ENCODE measurements around the gene TNP2.

Gene TNP2

DNA sequence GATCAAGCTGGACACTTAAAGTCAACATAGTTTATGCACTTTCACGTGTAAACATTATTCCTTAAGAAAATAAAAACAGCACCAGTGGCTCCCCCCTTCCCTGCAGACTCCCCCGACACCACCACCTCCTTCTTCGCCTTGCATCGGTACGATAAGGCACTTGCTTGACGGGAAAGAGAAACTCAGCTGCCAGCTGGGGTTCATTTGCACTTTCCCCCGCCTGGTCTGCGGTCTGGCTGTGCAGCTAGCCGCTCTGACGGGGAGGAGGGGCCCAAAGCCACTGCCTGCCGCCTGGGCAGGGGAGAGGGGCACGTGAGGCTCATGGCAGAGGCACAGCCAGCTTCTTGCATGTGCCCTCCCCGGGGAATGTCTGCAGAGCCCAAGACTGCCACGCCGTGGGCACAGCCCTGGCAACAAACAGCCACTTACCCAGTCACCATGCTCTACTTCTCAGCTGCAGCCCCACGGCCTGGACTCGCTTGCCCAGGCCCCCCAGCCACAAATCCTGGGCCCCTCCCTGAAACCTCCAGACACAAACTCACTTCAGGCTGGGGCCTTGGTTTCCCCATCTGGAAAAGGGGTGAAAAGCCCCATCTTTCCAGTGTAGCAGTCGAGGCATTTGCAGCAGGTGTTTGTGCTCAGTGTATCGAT, 28.5 kb upstream of the TNP2 start:
- H3K4me3 ChIP-seq (ENCODE audit: low read depth, low read length): no peak overlapping the region
- no peaks in the 10 kb centered on the region for H3K9me3 ChIP-seq (ENCODE audit: severe bottlenecking)
- TF ChIP-seq, protein P1, sequence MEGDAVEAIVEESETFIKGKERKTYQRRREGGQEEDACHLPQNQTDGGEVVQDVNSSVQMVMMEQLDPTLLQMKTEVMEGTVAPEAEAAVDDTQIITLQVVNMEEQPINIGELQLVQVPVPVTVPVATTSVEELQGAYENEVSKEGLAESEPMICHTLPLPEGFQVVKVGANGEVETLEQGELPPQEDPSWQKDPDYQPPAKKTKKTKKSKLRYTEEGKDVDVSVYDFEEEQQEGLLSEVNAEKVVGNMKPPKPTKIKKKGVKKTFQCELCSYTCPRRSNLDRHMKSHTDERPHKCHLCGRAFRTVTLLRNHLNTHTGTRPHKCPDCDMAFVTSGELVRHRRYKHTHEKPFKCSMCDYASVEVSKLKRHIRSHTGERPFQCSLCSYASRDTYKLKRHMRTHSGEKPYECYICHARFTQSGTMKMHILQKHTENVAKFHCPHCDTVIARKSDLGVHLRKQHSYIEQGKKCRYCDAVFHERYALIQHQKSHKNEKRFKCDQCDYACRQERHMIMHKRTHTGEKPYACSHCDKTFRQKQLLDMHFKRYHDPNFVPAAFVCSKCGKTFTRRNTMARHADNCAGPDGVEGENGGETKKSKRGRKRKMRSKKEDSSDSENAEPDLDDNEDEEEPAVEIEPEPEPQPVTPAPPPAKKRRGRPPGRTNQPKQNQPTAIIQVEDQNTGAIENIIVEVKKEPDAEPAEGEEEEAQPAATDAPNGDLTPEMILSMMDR (IDR thresholded peaks at IDR 0.05; ENCODE audit: low read depth, low read length): no peak
- peak; percentile 50 for DNase-seq
- H3K27ac ChIP-seq: no peak overlapping the region
- no peaks in the 10 kb centered on the region for H3K27me3 ChIP-seq (ENCODE audit: insufficient read depth, low read depth, severe bottlenecking)
- no peaks in the 10 kb centered on the region for H3K36me3 ChIP-seq

DNA sequence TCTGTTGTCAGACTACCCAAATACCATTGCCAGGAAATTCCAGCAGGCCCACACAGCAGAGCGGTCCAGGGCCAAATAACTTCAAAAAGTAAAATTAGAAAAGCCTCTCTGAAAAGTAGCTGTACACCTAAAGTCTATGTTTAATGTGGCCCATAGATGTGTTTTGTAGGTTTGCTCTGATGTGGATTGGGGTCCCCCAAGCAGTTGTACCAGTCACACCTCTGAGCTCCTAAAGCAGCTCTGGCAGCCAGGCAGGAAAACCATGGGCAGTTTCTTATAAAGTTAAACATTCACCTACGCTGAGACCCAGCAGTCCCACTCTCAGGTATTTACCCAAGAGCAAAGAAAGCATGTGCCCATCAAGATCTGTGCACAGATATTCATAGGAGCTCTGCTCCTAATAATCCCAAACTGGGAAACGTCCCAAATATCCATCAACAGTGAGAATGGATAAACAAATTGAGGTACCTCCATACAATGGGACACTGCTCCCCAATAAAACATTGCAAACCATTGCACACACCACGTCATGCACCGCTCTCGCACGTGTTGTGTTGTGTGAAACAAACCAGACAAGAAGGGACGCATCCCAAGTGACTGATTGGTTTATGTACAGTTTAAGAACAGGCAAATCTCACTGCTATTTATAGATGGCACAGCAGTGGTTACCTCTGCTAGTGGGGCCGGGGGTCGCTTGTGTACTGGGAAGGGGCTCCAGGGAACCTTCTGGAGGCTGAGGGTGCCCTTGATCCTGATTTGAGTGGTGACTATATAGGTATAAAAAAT, 27.8 kb upstream of the TNP2 start:
- no peaks in the 10 kb centered on the region for H3K27me3 ChIP-seq (ENCODE audit: insufficient read depth, low read depth, severe bottlenecking)
- H3K9me3 ChIP-seq (ENCODE audit: severe bottlenecking): no peaks in the 10 kb centered on the region
- no peak for DNase-seq
- H3K27ac ChIP-seq: no peak overlapping the region
- no peaks in the 10 kb centered on the region for H3K36me3 ChIP-seq
- no peak overlapping the region for H3K4me3 ChIP-seq (ENCODE audit: low read depth, low read length)
- TF ChIP-seq, protein P1 (IDR thresholded peaks at IDR 0.05; ENCODE audit: low read depth, low read length): no peak

DNA sequence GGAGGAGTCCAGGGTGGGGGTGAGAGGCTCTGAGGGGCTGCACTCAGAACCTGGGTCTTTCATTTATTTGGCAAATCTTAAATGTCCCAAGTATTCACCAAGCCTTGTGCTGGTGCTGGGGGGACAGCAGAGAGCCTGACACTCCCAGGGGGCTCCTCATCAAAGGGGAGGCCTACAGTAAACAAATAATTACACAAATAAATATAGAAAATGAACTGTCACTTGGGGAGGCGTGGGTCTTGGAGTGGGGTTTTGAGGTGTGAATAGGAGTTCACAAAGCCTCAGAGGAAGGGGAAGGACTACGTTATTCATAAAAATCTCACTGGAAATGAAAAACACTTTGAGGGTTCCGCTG, 27.2 kb upstream of the TNP2 start:
- no peaks in the 10 kb centered on the region for H3K27me3 ChIP-seq (ENCODE audit: insufficient read depth, low read depth, severe bottlenecking)

DNA sequence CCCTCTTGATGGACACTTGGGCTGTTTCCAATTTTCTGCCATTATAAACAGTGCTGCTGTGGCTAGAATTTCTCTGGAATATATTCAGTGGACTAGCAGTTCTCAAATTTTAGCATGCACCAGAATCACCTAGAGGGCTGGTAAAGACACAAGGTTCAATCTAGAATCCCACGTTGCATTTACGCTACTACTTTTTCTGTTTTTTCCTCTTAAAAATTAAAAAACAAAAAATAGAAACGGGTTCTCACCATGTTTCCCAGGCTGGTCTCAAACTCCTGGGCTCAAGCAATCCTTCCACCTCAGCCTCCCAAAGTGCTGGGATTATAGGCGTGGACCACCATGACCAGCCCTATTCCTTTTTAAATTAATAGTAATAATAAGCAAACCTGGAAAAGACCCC, 26.5 kb upstream of the TNP2 start:
- Histone ChIP-seq H3K4me3 (ENCODE audit: low read depth, low read length) (no peak overlapping the region), H3K27me3 (ENCODE audit: insufficient read depth, low read depth, severe bottlenecking) (no peaks in the 10 kb centered on the region)
- TF ChIP-seq, protein P1 (IDR thresholded peaks at IDR 0.05; ENCODE audit: low read depth, low read length): no peak

More for the DNA sequence above, 27.2 kb upstream of the TNP2 start:
- TF ChIP-seq, protein P1 (IDR thresholded peaks at IDR 0.05; ENCODE audit: low read depth, low read length): no peak
- no peaks in the 10 kb centered on the region for H3K36me3 ChIP-seq
- no peak for DNase-seq
- no peaks in the 10 kb centered on the region for H3K9me3 ChIP-seq (ENCODE audit: severe bottlenecking)
- H3K4me3 ChIP-seq (ENCODE audit: low read depth, low read length): no peak overlapping the region
- no peak overlapping the region for H3K27ac ChIP-seq

DNA sequence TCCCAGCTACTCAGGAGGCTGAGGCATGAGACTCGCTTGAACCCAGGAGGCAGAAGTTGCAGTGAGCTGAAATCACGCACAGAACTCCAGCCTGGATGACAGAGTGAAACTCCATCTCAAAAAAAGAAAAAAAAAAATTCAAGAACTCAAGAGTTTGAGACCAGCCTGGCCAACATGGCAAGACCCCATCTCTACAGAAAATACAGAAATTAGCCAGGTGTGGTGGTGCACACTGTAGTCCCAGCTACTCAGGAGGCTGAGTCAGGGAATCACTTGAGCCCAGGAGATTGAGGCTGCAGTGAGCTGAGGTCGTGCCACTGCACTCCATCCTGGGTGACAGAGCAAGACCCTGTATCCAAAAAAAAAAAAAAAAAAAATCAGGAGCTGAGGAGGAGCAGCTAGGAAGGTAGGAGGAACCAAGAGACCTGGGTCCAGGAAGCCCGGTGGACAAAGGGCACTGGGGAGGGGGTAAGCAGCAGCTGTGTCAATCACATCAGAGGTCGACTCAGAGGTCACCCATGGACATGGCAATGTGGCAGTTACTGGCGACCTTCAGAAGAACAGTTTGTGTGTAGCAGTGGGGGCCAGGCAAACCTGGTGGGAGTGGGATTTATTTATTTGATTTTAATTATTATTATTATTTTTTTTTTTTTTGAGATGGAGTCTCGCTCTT, 23.1 kb upstream of the TNP2 start:
- no peak overlapping the region for H3K27ac ChIP-seq
- DNase-seq: no peak
- no peaks in the 10 kb centered on the region for H3K9me3 ChIP-seq (ENCODE audit: severe bottlenecking)
- H3K4me3 ChIP-seq (ENCODE audit: low read depth, low read length): no peak overlapping the region
- TF ChIP-seq, protein P1 (IDR thresholded peaks at IDR 0.05; ENCODE audit: low read depth, low read length): no peak
- no peaks in the 10 kb centered on the region for H3K27me3 ChIP-seq (ENCODE audit: insufficient read depth, low read depth, severe bottlenecking)
- H3K36me3 ChIP-seq: no peaks in the 10 kb centered on the region

More for the DNA sequence above, 26.5 kb upstream of the TNP2 start:
- no peak for DNase-seq
- Histone ChIP-seq H3K36me3 (no peaks in the 10 kb centered on the region), H3K9me3 (ENCODE audit: severe bottlenecking) (no peaks in the 10 kb centered on the region), H3K27ac (no peak overlapping the region)

All from WERI-Rb-1 (cell line).